ENCODE results near the gene SPTB.

Gene SPTB

DNA sequence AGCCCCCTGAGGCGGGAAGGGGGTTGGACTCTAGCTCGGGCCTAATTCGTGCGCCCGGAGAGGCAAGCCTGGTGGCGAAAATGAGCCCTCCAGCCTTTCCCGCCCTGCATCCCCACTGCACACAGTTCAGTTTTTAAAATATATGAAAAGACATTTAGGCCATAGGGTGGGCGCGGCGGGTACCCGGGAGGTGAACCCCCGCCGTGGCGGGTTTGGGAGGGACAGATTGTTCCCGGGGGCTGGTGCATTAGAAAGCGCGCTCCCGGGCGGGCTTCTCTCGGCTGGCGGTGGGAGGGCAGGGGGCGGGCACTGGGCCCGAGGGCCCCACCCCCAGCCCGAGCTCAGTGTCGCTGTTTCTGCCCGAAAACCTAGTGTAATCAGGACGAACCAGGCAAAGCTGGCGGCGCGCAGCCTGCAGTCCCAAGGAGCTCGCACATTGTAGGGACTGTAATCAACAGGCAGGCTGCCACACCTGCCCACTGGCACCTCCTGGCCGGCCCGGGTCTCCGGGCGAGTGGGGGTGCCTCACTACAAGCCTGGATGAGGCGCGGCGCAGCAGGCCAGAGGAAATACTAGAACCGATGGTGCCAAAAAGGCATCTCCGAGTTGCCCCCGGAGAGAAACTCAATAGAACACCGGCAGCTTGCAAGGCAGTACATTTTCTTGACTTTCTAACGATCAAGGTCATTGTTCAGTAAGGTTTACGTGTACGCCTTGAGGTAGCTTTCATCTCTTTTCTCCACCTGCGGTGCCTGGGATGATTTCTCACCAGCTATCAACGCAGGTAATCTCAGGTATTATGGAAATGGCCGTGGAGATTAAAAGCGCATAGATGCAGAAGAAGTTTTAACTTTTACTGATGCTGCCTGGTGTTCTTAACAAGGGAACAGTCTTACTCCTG, 764 bp upstream of the SPTB start:
- FAIRE-seq = no peak

- no peak for FAIRE-seq
Measured at GRCh38 chr14:64878837-64879634, 671 bp downstream of the SPTB start.

GRCh38 chr14:64877846-64878245, 1.9 kb downstream of the SPTB start:
- no peak for FAIRE-seq

DNA sequence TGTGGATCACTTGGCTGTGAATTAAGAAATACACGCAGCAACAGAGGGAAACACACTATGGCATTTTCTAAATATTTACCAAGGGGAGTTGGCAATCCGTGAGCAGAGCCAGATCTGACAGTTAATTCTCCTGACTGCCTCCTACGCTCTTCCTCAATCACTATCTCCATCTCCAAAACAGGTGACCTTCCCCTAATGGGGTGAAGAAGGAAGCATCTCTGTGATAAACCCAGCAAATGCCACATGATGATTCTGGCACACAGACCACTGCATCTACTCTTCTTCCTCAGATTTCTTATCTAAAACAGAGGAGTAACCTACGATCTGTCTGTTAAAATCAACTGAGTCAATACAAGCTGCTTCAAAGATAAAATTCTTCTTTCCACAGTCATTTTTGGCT, 4.4 kb downstream of the SPTB start:
- no peak for FAIRE-seq

DNA sequence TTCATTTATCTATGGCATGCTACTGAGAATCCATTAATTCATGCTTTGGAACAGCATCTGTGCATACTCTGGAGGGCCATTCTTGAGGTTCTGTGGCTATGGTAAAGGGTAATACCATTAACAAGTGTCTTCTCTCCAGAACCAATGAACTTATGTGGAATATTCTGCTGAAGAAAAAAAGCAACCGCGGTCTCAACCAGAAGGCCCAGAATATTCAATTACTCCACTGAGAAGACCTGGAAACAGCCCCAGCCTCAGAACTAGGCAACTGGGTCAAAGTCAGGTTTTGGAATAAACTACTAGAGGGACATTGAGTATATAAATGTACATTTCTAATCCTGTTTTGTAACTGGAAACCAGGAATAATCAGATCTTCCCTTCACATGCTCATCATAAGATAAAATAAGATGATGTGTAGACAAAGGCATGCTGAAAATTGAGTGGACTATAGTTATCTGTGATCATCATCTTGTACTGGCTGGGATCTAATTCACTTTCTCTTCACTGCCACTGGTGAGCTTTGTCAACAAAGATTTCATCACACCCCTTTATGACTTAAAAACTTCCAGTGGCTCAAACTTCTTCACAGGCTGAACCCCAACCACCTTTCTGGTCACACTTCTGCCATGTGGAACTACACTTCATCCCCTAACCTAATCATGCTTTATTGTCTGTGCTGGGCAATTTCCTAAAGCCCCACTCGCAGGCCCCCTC, 6.0 kb downstream of the SPTB start:
- FAIRE-seq = no peak

DNA sequence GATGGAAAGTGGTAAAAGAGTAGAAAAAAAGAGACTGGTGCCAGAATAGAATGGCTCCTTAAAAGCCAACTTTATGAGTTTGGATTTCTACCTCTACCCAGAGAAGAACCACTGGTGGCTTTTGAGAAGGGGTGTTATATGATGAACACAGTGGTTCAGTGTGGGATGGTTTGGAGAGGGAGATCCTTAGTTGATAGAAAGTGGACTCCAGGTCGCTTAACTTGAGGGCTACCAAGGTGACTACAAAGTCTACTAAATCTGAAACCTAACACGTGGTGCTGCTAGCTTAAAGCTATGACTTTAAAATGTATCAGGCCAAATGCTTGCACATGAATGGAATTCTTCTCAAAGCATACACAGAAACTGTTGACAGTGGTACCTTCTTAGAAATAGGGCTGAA, 8.4 kb downstream of the SPTB start:
- no peak for FAIRE-seq

DNA sequence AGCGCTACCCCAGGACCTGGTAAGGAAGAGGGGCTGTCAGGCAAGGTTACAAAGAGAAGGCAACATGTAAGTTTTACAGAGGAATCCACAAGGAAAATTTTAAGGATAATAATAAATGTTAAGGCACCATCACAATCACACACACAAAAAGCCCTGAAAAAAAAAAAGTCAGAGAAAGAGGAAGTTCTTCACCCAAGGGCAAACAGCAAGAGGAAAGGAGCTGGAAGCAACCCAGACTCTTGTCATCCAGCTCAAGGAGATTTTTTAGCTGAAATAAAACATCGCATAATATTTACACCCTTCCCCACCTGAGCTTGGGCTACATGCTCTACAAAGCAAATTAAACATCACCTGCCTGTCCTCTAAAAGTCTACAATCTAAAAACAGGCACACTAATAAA, 9.5 kb downstream of the SPTB start:
- FAIRE-seq = no peak

DNA sequence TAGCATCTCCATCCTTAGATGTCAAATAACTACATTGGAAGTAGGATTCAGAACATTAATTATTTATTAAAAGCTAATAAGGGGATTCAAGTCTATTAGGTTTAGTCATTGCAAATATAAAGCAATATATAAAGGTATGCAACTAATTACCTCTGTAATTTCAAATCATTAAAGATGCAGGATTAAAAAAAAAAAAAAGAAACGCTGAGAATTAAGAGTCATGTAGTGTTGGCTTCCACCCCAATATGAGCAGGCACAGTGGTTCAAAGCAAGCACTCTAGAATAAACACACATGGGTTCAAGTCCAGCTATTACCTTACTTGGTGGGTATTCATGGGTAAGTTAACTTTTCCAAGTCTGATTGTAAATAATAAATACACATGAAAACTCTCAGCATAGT, 10.9 kb downstream of the SPTB start:
- no peak for FAIRE-seq

DNA sequence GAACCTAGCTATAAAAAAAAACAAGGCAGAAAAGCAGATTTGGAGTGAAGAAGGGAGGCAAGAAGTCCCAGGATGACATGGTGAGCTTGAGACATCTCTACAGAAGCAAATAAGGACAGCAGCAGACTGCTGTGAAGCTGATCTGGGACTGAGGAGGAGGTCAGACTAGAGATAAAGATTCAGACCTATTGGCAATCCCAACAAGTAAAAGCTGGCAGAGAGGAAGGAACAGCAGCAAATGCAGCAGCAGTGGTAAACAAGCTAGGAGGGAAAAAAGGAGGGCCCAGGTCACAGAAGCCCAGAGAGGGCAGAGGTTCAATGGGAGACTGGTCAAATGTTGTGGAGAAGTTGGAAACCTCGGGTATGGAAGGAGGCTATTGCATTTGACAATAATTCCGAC, 11.3 kb downstream of the SPTB start:
- no peak for FAIRE-seq

GRCh38 chr14:64867182-64867581, 12.5 kb downstream of the SPTB start:
- FAIRE-seq = no peak

- FAIRE-seq = no peak
Measured at GRCh38 chr14:64865992-64866391, 13.7 kb downstream of the SPTB start.

DNA sequence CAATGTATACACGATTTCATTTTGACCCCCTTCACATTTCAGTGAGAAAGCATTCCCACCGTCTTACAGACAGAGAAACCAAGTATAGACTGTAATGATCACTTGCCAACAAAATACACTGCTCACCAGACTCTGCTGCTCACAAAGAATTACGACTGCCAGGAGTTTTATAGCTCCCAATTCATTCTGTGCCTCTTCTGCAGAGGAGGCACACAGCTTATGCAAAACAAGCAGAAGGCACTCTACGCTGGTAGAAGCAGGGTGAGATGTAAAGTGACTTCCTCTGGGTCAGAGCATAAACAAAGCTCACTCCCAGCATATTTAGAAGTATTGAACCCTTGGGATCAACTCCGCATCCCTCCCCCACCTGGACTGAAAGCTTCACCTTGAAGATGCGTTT, 14.6 kb downstream of the SPTB start:
- no peak for FAIRE-seq

- FAIRE-seq = no peak
Measured at GRCh38 chr14:64864258-64864657, 15.4 kb downstream of the SPTB start.

GRCh38 chr14:64861916-64862315, 17.8 kb downstream of the SPTB start:
- no peak for FAIRE-seq

DNA sequence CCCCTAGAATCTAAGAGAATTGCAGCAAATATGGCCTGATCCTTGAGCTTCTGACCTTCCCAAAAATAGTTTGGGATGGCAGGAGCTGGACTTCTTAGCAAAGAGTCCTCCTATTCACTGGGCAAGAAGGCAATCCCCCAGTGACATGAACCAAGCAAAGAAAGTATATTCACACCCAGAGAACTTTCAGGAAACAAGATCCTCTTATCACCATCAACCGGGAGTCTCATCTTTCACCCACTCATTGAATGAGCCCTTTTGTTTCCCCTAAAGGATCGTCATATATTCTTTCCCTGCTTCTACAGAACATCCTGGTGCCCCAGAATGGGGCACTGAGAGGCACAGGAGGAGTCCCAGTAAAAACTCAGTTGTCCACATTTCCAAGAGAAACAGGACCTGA, 19.7 kb downstream of the SPTB start:
- no peak for FAIRE-seq

- no peak for FAIRE-seq
Measured at GRCh38 chr14:64857979-64858744, 21.5 kb downstream of the SPTB start.

DNA sequence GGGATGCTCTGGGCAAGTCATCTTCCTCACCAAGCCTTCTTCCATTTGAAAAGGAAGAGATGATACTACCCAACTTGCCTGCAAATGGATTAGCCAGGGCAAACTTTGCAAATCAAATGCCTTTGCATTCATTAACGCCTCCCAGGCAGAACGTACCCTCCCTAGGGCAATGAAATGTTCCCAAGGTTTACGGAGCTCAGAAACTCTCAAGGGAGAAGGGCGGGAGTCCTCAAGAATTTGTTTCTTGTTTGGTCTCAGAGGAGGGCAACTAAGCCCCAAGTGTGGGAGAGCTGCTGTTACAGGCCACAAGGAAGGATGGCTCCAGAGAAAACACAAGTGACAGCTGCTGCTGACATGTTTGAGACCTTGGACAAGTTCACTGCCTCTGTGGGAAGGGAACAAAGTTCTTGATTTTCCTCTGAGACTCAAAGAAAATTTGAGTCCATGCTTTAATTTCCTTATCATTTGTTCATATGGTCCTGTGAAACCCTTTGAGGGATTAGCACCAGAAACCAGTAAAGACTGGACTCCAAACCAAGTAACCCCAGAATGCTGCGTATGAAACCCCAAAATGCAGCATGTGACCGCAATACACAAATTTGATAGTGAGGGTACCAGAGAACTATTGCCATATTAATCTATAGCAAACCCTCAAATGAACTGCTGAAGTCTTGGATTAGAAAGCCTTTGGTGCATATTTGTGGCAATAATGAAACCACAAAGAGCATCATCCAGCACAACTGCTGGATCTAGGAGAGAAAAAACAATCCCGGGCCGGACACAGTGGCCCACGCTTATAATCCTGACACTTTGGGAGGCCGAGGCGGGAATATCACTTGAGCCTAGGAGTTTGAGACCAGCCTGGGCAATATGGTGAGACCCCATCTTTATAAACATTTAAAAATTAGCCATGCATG, 22.9 kb downstream of the SPTB start:
- FAIRE-seq = no peak

GRCh38 chr14:64855721-64856528, 23.8 kb downstream of the SPTB start:
- no peak for FAIRE-seq

DNA sequence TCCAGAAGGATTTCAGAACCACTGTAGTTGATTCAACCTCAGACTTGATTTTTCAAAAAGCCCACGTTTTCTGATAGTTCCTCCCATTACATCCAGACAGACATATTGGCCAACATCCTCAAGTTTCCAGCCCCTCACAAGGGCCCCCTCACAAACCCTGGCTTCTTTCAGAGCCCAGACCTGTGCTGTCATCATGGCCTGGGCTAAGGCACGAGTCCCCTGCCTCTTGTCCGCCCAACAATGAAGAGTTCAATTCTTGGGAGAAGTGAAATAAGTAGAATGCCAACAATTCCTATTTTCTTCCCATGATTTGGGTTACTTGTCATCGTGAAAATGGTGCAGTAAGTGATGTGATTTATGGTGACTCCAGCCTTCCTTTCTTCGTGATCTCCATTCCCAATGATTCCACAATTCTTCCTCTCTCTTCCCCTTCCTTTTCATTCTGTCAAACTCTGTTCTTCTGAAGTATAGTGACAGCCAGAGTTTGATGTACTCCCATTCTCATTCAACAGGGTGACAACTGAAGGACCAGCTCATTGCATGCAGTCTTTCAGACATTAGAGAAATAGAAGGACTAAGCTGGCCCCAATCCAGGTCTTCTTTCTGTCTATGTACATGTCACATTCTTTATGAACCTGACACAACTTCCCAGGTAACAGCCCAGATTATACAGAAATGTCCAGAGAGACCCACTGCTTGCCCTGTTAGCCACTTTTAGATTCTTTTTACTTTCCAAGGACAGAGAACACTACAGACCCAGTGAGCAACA, 29.2 kb downstream of the SPTB start:
- no peak for FAIRE-seq

DNA sequence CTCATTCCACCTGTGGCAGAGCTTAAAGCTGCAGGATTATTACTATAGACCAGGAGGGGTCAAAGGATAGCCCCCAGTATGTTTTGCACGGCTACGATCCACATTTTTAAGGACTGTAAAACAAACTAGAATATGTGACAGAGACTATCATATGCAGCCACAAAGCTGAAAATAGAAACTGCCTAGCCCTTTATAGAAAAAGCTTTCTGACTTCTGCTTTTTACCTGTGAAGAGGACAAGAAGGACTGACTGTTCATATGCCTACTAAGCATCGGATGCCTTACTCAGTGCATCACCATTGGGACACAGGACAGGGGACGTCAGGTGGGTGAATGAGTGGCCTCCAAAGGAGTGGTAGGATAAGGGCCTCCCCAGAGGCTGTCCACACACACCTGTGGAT, 29.8 kb downstream of the SPTB start:
- FAIRE-seq = no peak
